ENCODE data around the gene MAML2.

GRCh38 chr11:96037405-96037949 is 305.5 kb downstream of the MAML2 start:
- no peak for TF ChIP-seq POLR2A (IDR thresholded peaks at IDR 0.05; ENCODE audit: low read depth, low read length)
- TF ChIP-seq POLR2AphosphoS5 (IDR thresholded peaks at IDR 0.05; ENCODE audit: low read depth, low read length) = no peak
- TF ChIP-seq TAF1 (IDR thresholded peaks at IDR 0.05; ENCODE audit: borderline replicate concordance, low read depth, low read length) = no peak

All from GM12892 (cell line).